Sigmoid colon (tissue), 4 donors: ENCODE data around the gene TAX1BP1.

Experiments
- EP300 ChIP-seq, 4 donors: sonication (generic); formaldehyde crosslinking; IDR thresholded peaks; one replicate each; pipeline ENCODE4 v1.6.1; 2017; ENCODE audit warnings: antibody characterized with exemption in 4 of 4
- POLR2AphosphoS5 ChIP-seq, 4 donors: sonication (generic); formaldehyde crosslinking; IDR thresholded peaks; one replicate each; pipeline ENCODE4 v1.6.1; 2017; ENCODE audit warnings: antibody characterized with exemption in 4 of 4
- TF ChIP-seq, protein P1 (sequence below), 4 experiments: fragments of 450-650 bp in 3 of 4; fragments of 200-600 bp in 1 of 4; IDR thresholded peaks; one replicate each; pipeline ENCODE4 v1.5.1; 2016 to 2019; ENCODE audit warnings: antibody characterized with exemption in 4 of 4, mild to moderate bottlenecking in 3 of 4, moderate library complexity in 2 of 4

DNA sequence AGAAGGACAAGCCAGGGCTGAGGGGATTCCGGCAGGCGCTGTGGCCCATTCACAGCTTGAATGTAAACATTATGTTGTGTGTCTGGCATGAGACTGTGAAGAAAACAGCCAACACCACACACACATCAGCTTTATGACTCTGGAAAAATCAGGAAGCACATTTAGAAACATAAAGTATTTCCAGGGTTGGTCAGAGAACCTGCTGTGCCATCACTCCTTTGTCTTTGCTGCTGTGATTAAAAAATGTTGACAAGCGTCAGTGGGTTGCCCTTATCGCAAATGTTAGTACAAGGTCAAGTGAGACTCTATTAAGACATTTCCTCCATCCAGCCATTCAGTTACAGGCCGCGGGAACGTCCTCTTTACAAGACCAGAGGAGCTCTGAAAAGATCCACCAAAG is 95.4 kb downstream of the TAX1BP1 start:
- TF ChIP-seq, protein P1, sequence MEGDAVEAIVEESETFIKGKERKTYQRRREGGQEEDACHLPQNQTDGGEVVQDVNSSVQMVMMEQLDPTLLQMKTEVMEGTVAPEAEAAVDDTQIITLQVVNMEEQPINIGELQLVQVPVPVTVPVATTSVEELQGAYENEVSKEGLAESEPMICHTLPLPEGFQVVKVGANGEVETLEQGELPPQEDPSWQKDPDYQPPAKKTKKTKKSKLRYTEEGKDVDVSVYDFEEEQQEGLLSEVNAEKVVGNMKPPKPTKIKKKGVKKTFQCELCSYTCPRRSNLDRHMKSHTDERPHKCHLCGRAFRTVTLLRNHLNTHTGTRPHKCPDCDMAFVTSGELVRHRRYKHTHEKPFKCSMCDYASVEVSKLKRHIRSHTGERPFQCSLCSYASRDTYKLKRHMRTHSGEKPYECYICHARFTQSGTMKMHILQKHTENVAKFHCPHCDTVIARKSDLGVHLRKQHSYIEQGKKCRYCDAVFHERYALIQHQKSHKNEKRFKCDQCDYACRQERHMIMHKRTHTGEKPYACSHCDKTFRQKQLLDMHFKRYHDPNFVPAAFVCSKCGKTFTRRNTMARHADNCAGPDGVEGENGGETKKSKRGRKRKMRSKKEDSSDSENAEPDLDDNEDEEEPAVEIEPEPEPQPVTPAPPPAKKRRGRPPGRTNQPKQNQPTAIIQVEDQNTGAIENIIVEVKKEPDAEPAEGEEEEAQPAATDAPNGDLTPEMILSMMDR (IDR thresholded peaks at IDR 0.05) = no peak
- no peak for TF ChIP-seq EP300 (IDR thresholded peaks at IDR 0.05)
- TF ChIP-seq POLR2AphosphoS5 (IDR thresholded peaks at IDR 0.05) = peak in 1 of 4 donors; percentile 5
